PC-3 (cell line): ENCODE data around the gene GMEB2. TPM values are rescaled to one million over a fixed set of nuclear protein-coding genes. Genes with fewer than 3 reads are reported as not detected.

Experiments used
- ATAC-seq: fragments of 200-7000 bp; cut with Tn5 transposase; 2 replicates; pipeline ENCODE4 v1.9.1; 2020; ENCODE audit warnings: mild to moderate bottlenecking, moderate library complexity
- BruUV-seq: library from RNA; stranded (reverse); fragments of 400-500 nt; replicated peaks from 2 replicates; lab custom pipeline; 2021; lab: Mats Ljungman, UMichigan
- CTCF ChIA-PET: fragments of 300-600 bp; sonication (Branson Sonifier 250); formaldehyde crosslinking; loops from one replicate; lab custom pipeline; 2022; ENCODE audit warnings: antibody characterized with exemption; lab: Charles Lee
- POLR2A ChIA-PET: fragments of 300-600 bp; sonication (Branson Sonifier 250); formaldehyde crosslinking; loops from one replicate; lab custom pipeline; 2022; ENCODE audit warnings: antibody characterized with exemption; ENCODE audit not compliant: unreplicated experiment; lab: Charles Lee
- DNase-seq: peaks from one replicate; pipeline ENCODE4 v3.0.0-alpha.2; 2015
- H2AFZ ChIP-seq: fragments of 300-600 bp; sonication (generic); 2 replicates; pipeline ENCODE4 v1.6.0; 2016; ENCODE audit warnings: antibody characterized with exemption, low read length
- H3F3A ChIP-seq: fragments of 300-600 bp; sonication (generic); one replicate; pipeline ENCODE4 v1.6.0; 2017; ENCODE audit warnings: antibody characterized with exemption, low read length, control low read depth, mild to moderate bottlenecking; ENCODE audit not compliant: unreplicated experiment
- H3K27ac ChIP-seq: fragments of 300-600 bp; sonication (generic); 2 replicates; pipeline ENCODE4 v1.5.1; 2016; ENCODE audit warnings: mild to moderate bottlenecking, low read length
- H3K27me3 ChIP-seq: fragments of 300-600 bp; sonication (generic); 2 replicates; pipeline ENCODE4 v1.6.1; 2016; ENCODE audit warnings: low read length, mixed read lengths
- H3K36me3 ChIP-seq: fragments of 300-600 bp; sonication (generic); 2 replicates; pipeline ENCODE4 v1.6.1; 2016; ENCODE audit warnings: low read depth, mixed run types, low read length, mixed read lengths
- H3K4me1 ChIP-seq: fragments of 300-600 bp; sonication (generic); 2 replicates; pipeline ENCODE4 v1.5.1; 2016; ENCODE audit warnings: low read length; ENCODE audit not compliant: insufficient read depth
- H3K4me2 ChIP-seq: fragments of 300-600 bp; sonication (generic); 2 replicates; pipeline ENCODE4 v1.6.0; 2016; ENCODE audit warnings: low read length
- H3K4me3 ChIP-seq: fragments of 300-600 bp; sonication (generic); 2 replicates; pipeline ENCODE4 v1.5.1; 2016; ENCODE audit warnings: mild to moderate bottlenecking, low read length, mixed read lengths
- H3K79me2 ChIP-seq: fragments of 300-600 bp; sonication (generic); 2 replicates; pipeline ENCODE4 v1.6.1; 2017; ENCODE audit warnings: low read length, mixed read lengths
- H3K9ac ChIP-seq: fragments of 300-600 bp; sonication (generic); 2 replicates; pipeline ENCODE4 v1.6.0; 2016; ENCODE audit warnings: mild to moderate bottlenecking, low read length
- H3K9me2 ChIP-seq: fragments of 300-600 bp; sonication (generic); replicated peaks from 2 replicates; pipeline ENCODE4 v1.6.1; 2016; ENCODE audit warnings: mixed run types, low read length, mixed read lengths
- H3K9me3 ChIP-seq: fragments of 300-600 bp; sonication (generic); 2 replicates; pipeline ENCODE4 v1.6.1; 2016; ENCODE audit warnings: low read length, mixed read lengths
- H4K20me1 ChIP-seq: fragments of 300-600 bp; sonication (generic); 2 replicates; pipeline ENCODE4 v1.6.1; 2016; ENCODE audit warnings: low read length, mixed read lengths
- EZH2 ChIP-seq: fragments of 300-600 bp; sonication (generic); IDR thresholded peaks from one replicate; pipeline ENCODE4 v1.6.1; 2017; ENCODE audit warnings: antibody characterized with exemption, mild to moderate bottlenecking, low read length; ENCODE audit not compliant: unreplicated experiment
- EZH2phosphoT487 ChIP-seq: fragments of 300-600 bp; sonication (generic); IDR thresholded peaks from 2 replicates; pipeline ENCODE4 v1.6.1; 2018; ENCODE audit warnings: mild to moderate bottlenecking, antibody characterized with exemption, low read length, borderline replicate concordance
- intact Hi-C: fragments of 100-400 bp; cut with micrococcal nuclease; formaldehyde crosslinking; loops from 2 replicates; pipeline ENCODE4 v1.9.0; 2023
- total RNA-seq: library from RNA; depleted of rRNA; stranded (reverse); fragments of >200 nt; gene quantifications from 2 replicates; pipeline ENCODE4 v1.2.3, GENCODE V29; 2014
- TF ChIP-seq, protein P1 (sequence below): fragments of 300-600 bp; sonication (generic); conservative IDR thresholded peaks from 2 replicates; pipeline ENCODE4 v1.5.1; 2017; ENCODE audit warnings: antibody characterized with exemption, low read depth, mild to moderate bottlenecking, low read length

GMEB2 gene
- total RNA-seq, 1 experiment from 2014 or later = 13.7 TPM

DNA sequence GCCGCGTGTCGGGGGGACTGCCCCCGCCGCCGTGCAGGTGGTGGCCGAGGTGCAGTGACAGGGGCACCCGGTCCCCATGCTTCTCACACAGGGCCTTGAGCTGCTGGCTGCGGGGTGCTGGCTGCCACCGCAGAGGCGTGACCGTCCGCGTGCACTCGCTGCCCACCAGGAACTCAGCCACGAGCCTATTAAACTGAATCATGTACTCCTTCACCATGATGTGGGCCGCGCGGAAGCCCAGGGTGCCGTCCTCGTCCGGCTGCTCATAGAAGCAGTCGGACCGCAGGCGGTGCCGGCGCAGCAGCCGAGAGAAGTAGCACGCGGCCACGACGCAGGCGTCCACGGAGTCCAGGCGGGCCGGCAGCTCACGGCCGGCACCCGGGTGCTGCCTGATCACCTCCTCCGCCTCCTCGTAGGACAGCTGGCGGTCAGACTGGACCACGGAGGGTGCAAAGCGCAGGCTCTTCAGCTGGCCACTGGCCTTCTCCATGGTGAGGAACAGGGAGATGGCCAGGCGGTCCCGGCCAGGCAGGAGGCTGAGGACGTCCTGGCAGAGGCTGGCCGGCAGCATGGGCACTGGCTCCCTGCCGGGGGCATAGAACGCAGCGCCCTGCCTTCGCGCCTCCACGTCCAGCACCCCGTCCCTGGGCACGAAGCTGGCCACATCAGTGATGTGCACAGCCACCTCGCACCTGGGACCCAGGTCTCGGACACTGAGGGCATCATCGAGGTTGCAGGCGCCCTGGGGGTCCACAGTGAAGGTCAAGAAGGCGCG is 62.7 kb downstream of the GMEB2 start:
- no peak overlapping the region for H3K4me2 ChIP-seq
- H3K4me1 ChIP-seq = no peaks in the 10 kb centered on the region
- H3K36me3 ChIP-seq = peaks cover 4% of the 10 kb centered on the region; the same call in 1 of the 2 replicates
- H4K20me1 ChIP-seq = no peaks in the 10 kb centered on the region
- CTCF ChIA-PET = no interaction called here
- intact Hi-C loops = no loop called here
- no peaks in the 10 kb centered on the region for H3K9me2 ChIP-seq
- H2AFZ ChIP-seq = no peak overlapping the region
- H3K27ac ChIP-seq = no peak overlapping the region
- POLR2A ChIA-PET = no interaction called here
- H3K27me3 ChIP-seq = no peaks in the 10 kb centered on the region
- DNase-seq (no peak), ATAC-seq (no peak)
- H3F3A ChIP-seq = no peaks in the 10 kb centered on the region
- no TSS peak for BruUV-seq
- no peak overlapping the region for H3K4me3 ChIP-seq
- TF ChIP-seq EZH2 (no peak), EZH2phosphoT487 (no peak)
- TF ChIP-seq, protein P1, sequence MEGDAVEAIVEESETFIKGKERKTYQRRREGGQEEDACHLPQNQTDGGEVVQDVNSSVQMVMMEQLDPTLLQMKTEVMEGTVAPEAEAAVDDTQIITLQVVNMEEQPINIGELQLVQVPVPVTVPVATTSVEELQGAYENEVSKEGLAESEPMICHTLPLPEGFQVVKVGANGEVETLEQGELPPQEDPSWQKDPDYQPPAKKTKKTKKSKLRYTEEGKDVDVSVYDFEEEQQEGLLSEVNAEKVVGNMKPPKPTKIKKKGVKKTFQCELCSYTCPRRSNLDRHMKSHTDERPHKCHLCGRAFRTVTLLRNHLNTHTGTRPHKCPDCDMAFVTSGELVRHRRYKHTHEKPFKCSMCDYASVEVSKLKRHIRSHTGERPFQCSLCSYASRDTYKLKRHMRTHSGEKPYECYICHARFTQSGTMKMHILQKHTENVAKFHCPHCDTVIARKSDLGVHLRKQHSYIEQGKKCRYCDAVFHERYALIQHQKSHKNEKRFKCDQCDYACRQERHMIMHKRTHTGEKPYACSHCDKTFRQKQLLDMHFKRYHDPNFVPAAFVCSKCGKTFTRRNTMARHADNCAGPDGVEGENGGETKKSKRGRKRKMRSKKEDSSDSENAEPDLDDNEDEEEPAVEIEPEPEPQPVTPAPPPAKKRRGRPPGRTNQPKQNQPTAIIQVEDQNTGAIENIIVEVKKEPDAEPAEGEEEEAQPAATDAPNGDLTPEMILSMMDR = no peak
- H3K9me3 ChIP-seq = no peaks in the 10 kb centered on the region
- H3K79me2 ChIP-seq = no peaks in the 10 kb centered on the region
- H3K9ac ChIP-seq = no peak overlapping the region

DNA sequence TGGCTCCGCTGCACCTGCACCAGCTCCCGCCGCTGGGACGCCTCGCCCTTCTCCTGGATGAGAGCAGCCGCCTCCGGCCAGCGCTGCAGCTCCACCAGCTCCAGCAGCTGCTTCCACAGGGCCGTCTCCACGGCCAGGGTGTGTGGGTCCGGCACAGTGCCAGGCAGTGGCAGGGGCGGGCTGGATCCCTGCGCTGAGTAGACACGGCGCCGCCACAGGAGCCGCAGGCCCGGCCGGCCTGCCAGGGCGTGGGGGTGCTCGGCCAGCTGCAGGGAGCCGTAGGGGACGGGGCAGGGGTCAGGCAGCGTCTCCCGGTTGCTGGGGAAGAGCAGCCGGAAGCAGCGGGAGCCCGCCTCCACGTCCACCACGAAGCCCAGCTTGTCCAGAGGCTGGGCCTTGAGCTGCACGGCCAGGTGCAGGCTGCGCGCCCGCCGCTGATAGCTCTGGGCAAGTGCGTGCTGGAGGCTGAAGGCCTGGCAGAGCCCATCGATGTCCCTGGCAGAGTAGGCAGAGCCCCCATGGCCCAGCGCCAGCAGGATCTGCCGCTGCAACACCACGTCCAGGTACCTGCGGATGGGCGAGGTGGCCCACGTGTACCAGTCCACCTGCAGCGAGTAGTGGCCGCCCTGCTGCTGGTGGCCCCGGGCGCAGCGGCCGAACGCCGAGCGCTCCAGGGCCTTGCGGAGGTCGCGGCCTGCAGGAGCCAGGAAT is 63.5 kb downstream of the GMEB2 start:
- Histone ChIP-seq H2AFZ (no peak overlapping the region), H3K4me1 (no peaks in the 10 kb centered on the region), H3K9me2 (no peaks in the 10 kb centered on the region), H4K20me1 (no peaks in the 10 kb centered on the region), H3F3A (no peaks in the 10 kb centered on the region), H3K36me3 (peaks cover 4% of the 10 kb centered on the region; the same call in 1 of the 2 replicates), H3K27me3 (no peaks in the 10 kb centered on the region), H3K9ac (no peak overlapping the region), H3K4me3 (no peak overlapping the region), H3K27ac (no peak overlapping the region), H3K4me2 (no peak overlapping the region), H3K79me2 (no peaks in the 10 kb centered on the region), H3K9me3 (no peaks in the 10 kb centered on the region)
- ChIA-PET CTCF (no interaction called here), POLR2A (no interaction called here)
- intact Hi-C loops = no loop called here
- DNase-seq = no peak
- no peak for ATAC-seq
- TF ChIP-seq EZH2 (no peak), EZH2phosphoT487 (no peak)
- TF ChIP-seq, protein P1 = no peak
- BruUV-seq = no TSS peak
